Heart right ventricle (tissue), 16 donors: ENCODE results near the gene DHODH. TPM values are rescaled to one million over a fixed set of nuclear protein-coding genes. Genes with fewer than 3 reads are reported as not detected.

Experiments
- ATAC-seq, 8 donors: fragments of 200-7000 bp; cut with Tn5 transposase; one replicate each; pipeline ENCODE4 v1.9.1; 2020; ENCODE audit warnings: mild to moderate bottlenecking in 8 of 8, moderate library complexity in 8 of 8, moderate number of reproducible peaks in 1 of 8
- DNase-seq, 2 donors: peaks; one replicate each; pipeline ENCODE4 v3.0.0-alpha.2; 2020
- H3K27ac ChIP-seq, 10 donors: fragments of 200-600 bp; sonication (generic) in 2 of 10; one replicate each; pipeline versions ENCODE4 v1.5.0 to v1.8.0; 2020 to 2022; ENCODE audit warnings: mild to moderate bottlenecking in 3 of 10
- H3K27me3 ChIP-seq, 7 donors: fragments of 200-600 bp; one replicate each; pipeline ENCODE4 v1.8.0; 2021 to 2022; ENCODE audit warnings: mild to moderate bottlenecking in 2 of 7
- H3K36me3 ChIP-seq, 9 donors: fragments of 200-600 bp; sonication (generic) in 1 of 9; one replicate each; pipeline versions ENCODE4 v1.5.0 to v1.8.0; 2020 to 2022; ENCODE audit warnings: mild to moderate bottlenecking in 2 of 9
- H3K4me1 ChIP-seq, 9 donors: fragments of 200-600 bp; sonication (generic) in 1 of 9; one replicate each; pipeline versions ENCODE4 v1.5.0 to v1.8.0; 2020 to 2022; ENCODE audit warnings: mild to moderate bottlenecking in 4 of 9
- H3K4me3 ChIP-seq, 10 donors: fragments of 200-600 bp; sonication (generic) in 2 of 10; one replicate each; pipeline versions ENCODE4 v1.5.0 to v1.8.0; 2020 to 2022; ENCODE audit warnings: mild to moderate bottlenecking in 7 of 10, moderate library complexity in 2 of 10
- H3K9me3 ChIP-seq, 11 donors: fragments of 200-600 bp in 10 of 11; sonication (generic) in 2 of 11; one replicate each; pipeline versions ENCODE4 v1.5.0 to v1.8.0; 2013 to 2022; ENCODE audit warnings: mild to moderate bottlenecking in 2 of 11, control low read depth in 1 of 11, moderate library complexity in 1 of 11
- CTCF ChIP-seq, 9 donors: fragments of 200-600 bp; sonication (generic) in 2 of 9; IDR thresholded peaks; one replicate each; pipeline versions ENCODE4 v1.5.0 to v1.8.0; 2021 to 2022; ENCODE audit warnings: antibody characterized with exemption in 9 of 9, mild to moderate bottlenecking in 5 of 9, moderate library complexity in 1 of 9
- WGBS, 2 donors: extraction: QIAGEN DNeasy Blood & Tissue Kit; methylation state at CpG; one replicate each; pipeline ENCODE4 v1.1.7; 2013; ENCODE audit warnings: inconsistent platforms in 1 of 2; 5-methylcytosine and 5-hydroxymethylcytosine counted together
- intact Hi-C, 10 donors: fragments of 100-400 bp; cut with DNase I; formaldehyde crosslinking; loops; one replicate each; pipeline versions ENCODE4 v1.11.1 to v1.14.2; 2022
- polyA plus RNA-seq, 2 donors: library from polyadenylated mRNA; stranded (reverse); fragments of 200-250 nt; gene quantifications; one replicate each; pipeline ENCODE4 v1.2.3, GENCODE V29; 2013
- total RNA-seq, 10 donors: library from RNA; stranded (reverse); fragmentation: NEBNext Ultra II Directional in 3 of 10; extraction: Animal tissue kit (Norgen Biotek cat#: 25700) in 3 of 10; gene quantifications; one replicate each; pipeline versions ENCODE4 v1.2.1 to v1.2.4, GENCODE V29; 2021 to 2023
- donor health status: Arrhythmogenic right ventricular cardiomyopathy.
- donor health status: ischemic (EF 13 %, LVEDD 7.1; RV severe dilation, severe dysfunction).
- donor health status: healthy with polysubstance abuse.
- donor health status: DM: no; HTN: yes; CAD: no.
- donor health status: DM: no; HTN: no; CAD: no.
- donor health status: ischemic (EF 25% LVEDD 6.9; RV normal size, moderate dysfunction).
- donor health status: ischemic (EF 25% LVEDD 5.7; RV mildly dilated, moderate dysfunction).
- donor health status: healthy.
- donor health status: DM: yes; HTN: yes; CAD: no.
- donor health status: Ischemic cardiomyopathy.
- donor health status: ischemic (EF 35%, LVEDD 5.7; RV mildly dilated, moderate dysfunction).
- donor health status: nonischemic (EF 11% LVEDD 7.7; RV severe dilation, severe dysfunction).
- donor health status: DM: yes; HTN: yes; CAD: no.
- donor health status: PGD.
- donor health status: ischemic (EF 29% LVEDD 5.4; RV normal size, mild dysfunction).
- donor health status: nonischemic (EF 23%, LVEDD 6.1; RV moderate dilation, normal function).

Gene DHODH
- total and polyA plus RNA-seq, 12 donors: 6.1 to 12.6 (median 8.3) TPM

- WGBS, 2 donors: 94 to 96% methylated on average over 6 of the region's 6 CpGs
- Histone ChIP-seq H3K9me3 (no peaks in the 10 kb centered on the region), H3K4me3 (no peak overlapping the region), H3K4me1 (no peaks in the 10 kb centered on the region), H3K27me3 (no peaks in the 10 kb centered on the region), H3K27ac (no peak overlapping the region), H3K36me3 (peaks cover 0 to 51% (median 14%) of the 10 kb centered on the region in 9 donors)
- no peak for DNase-seq
- ATAC-seq: no peak
- intact Hi-C loops: no loop called here
- TF ChIP-seq CTCF (IDR thresholded peaks at IDR 0.05): no peak
These were observed 19.3 kb downstream of the DHODH start for GRCh38 chr16:72027669-72028378.

GRCh38 chr16:72029567-72030271 lies 21.2 kb downstream of the DHODH start:
- WGBS, 2 donors: 90 to 92% methylated on average over 7 of the region's 7 CpGs
- no peak for ATAC-seq

GRCh38 chr16:72033437-72033836 lies 24.9 kb downstream of the DHODH start:
- ATAC-seq: no peak
- no peak for DNase-seq
- Histone ChIP-seq H3K9me3 (no peaks in the 10 kb centered on the region), H3K36me3 (peaks cover 0 to 14% (median 0%) of the 10 kb centered on the region in 9 donors), H3K4me3 (no peak overlapping the region), H3K4me1 (no peaks in the 10 kb centered on the region), H3K27me3 (no peaks in the 10 kb centered on the region), H3K27ac (no peak overlapping the region)
- TF ChIP-seq CTCF (IDR thresholded peaks at IDR 0.05): no peak
- 65 to 69% methylated on average over 4 of the region's 4 CpGs for WGBS, 2 donors
- intact Hi-C loops: no loop called here

More at GRCh38 chr16:72029567-72030271, 21.2 kb downstream of the DHODH start:
- Histone ChIP-seq H3K9me3 (no peaks in the 10 kb centered on the region), H3K4me1 (no peaks in the 10 kb centered on the region), H3K36me3 (peaks cover 0 to 35% (median 9%) of the 10 kb centered on the region in 9 donors), H3K27me3 (no peaks in the 10 kb centered on the region), H3K27ac (no peak overlapping the region), H3K4me3 (no peak overlapping the region)
- intact Hi-C loops: no loop called here
- no peak for TF ChIP-seq CTCF (IDR thresholded peaks at IDR 0.05)
- DNase-seq: no peak

GRCh38 chr16:72036098-72036497 lies 27.6 kb downstream of the DHODH start:
- intact Hi-C loops: no loop called here
- Histone ChIP-seq H3K9me3 (no peaks in the 10 kb centered on the region), H3K4me1 (no peaks in the 10 kb centered on the region), H3K36me3 (peaks cover 0 to 13% (median 0%) of the 10 kb centered on the region in 9 donors), H3K27ac (no peak overlapping the region), H3K27me3 (no peaks in the 10 kb centered on the region), H3K4me3 (no peak overlapping the region)
- no peak for TF ChIP-seq CTCF (IDR thresholded peaks at IDR 0.05)
- ATAC-seq (no peak), DNase-seq (no peak)
- WGBS, 2 donors: 73 to 81% methylated on average over 5 of the region's 5 CpGs
